HCEC 1CT (cell line): ENCODE results near the gene FAM168B.
A peak's percentile ranks its signal among the peaks of the same experiment; 100 is the strongest.
"Not testable (repeated sequence)": the region's sequence is repeated elsewhere in the genome, so short reads cannot be mapped to it uniquely, and the experiment has no call there.

Experiments used
- DNase-seq: peaks from one replicate; pipeline ENCODE4 v3.0.0-alpha.2; 2017

Gene FAM168B

DNA sequence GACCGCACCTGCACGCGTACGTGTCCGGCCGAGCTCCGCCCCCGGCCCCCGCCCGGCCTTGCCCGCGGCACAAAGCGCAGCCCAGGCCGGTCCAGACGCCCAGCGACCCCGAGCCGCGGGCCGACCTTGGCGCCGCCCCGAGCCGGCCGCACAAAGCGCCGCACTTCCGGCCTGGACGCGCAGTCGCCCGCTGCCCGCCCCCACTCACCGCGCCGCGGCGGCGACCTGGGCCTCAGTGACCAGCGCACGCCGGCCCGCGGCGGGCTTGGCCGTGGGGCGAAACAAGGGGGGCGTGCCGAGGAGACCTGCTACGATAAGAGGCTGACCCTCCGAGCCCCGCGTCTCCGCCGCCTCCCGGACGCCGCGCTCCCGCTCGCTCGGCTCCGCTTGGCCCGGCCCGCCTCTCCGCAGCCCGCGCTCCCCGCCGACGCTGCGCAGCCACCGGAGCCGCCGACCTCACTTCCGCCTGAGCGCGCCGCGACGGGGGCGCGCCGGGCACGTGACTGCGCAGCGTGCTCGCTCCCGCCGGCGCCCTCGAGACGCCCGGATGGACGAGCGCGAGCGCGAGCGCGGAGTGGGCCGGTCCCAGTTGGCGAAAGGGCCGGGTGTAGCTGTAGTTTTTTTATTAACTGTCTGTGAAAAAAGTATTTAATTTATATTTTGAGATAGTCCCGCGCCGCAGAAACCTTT, at the start of gene FAM168B:
Gene FAM168B (minus strand): TSS at position 455 of the 690 bp plus-strand sequence. CDS start 10,814 bp downstream, outside the sequence.
- DNase-seq: peak; percentile 89

GRCh38 chr2:131142849-131143248, 49.6 kb upstream of the FAM168B start:
- no peak for DNase-seq

- DNase-seq: no peak
Measured at GRCh38 chr2:131140581-131140980, 47.3 kb upstream of the FAM168B start.

- no peak for DNase-seq
Measured at GRCh38 chr2:131132729-131133128, 39.5 kb upstream of the FAM168B start.

DNA sequence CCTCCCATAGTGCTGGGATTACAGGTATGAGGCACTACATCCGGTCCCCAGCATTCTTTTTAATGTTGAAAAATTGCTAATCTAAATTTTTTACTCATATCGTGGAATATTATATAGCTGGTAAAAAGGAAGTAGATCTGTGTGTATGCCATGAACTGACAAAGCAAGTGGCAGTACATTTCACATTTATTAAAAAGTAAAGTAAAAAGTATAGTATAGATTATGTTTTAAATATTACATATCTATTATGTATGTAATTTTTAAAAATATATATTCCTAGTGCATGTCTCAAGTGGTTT, 37.0 kb upstream of the FAM168B start:
- no peak for DNase-seq

GRCh38 chr2:131127981-131128380, 34.7 kb upstream of the FAM168B start:
- no peak for DNase-seq

DNA sequence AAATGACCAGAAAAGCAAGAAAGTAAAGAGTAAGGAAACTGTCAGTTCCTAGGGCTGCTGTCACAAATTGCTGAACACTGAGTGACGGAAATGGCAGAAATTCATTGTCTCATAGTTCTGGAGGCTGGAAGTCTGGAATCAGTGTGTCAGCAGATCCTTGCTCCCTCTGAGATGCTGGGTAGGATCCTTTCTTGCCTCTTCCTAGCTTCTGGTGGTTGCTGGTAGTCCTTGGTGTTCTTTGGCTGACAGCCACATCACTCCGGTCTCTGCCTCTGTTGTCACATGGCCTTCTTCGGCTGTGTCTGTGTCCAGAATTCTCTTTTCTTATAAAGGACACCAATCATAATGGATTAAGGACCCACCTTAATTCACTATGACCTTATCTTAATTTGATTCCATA, 33.8 kb upstream of the FAM168B start:
- no peak for DNase-seq

DNA sequence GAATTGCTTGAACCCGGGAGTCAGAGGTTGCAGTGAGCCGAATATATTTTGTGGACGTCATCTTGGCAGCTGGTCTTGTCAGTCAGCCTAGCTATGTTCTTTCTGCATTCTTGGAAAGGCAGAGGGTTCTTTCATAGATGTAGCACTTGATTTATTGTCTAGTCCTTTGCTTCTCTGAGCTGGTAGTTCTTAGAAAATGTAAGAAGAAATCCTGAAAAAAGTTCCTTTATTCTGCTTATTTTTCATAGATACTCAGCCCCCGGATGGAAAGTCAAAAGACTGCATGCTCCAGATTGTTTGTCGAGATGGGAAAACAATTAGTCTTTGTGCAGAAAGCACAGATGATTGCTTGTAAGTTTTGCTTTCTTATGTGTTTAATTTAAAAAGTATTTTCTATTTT, 33.2 kb upstream of the FAM168B start:
- DNase-seq: no peak

GRCh38 chr2:131125195-131125757, 32.0 kb upstream of the FAM168B start:
- DNase-seq: no peak

- no peak for DNase-seq
Measured at GRCh38 chr2:131123192-131123591, 29.9 kb upstream of the FAM168B start.

GRCh38 chr2:131122496-131122895, 29.2 kb upstream of the FAM168B start:
- DNase-seq: no peak

DNA sequence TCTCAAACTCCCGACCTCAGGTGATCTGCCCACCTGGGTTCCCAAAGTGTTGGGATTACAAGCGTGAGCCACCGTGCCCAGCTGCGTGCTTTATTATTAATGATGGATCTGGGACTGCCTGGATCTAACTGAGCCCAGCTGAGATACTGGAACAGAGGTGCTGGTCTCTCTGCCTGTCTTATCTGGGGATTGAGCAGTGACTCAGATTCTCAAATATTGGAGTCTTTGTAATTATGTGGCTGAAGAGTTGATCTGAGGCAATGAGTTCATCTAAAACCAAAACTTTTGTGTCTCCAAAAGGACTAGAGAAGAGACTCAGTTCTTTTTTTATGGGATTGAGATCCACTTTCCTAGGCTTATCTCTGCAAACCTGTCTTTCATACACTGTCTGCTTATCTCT, 28.2 kb upstream of the FAM168B start:
- no peak for DNase-seq

- DNase-seq: no peak
Measured at GRCh38 chr2:131120815-131121317, 27.6 kb upstream of the FAM168B start.

GRCh38 chr2:131115752-131116151, 22.5 kb upstream of the FAM168B start:
- no peak for DNase-seq

DNA sequence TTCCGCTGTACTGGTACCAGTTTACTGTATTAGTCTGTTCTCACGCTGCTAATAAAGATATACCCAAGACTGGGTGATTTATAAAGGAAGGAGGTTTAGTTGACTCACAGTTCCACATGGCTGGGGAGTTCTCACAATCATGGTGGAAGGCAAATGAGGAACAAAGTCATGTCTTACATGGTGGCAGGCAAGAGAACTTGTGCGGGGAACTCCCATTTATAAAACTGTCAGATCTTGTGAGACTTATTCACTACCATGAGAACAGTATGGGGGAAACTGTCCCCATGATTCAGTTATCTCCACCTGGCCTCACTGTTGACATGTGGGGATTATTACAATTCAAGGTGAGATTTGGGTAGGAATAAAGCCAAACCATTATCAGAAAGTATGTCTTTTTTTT, 21.7 kb upstream of the FAM168B start:
- not testable (repeated sequence) for DNase-seq

- no peak for DNase-seq
Measured at GRCh38 chr2:131113566-131114227, 20.4 kb upstream of the FAM168B start.

- DNase-seq: peak; percentile 1
Measured at GRCh38 chr2:131112529-131112928, 19.3 kb upstream of the FAM168B start.

- peak; percentile 66 for DNase-seq
Measured at GRCh38 chr2:131105950-131106801, 12.9 kb upstream of the FAM168B start.

GRCh38 chr2:131105156-131105949, 12.1 kb upstream of the FAM168B start, which contains the start of gene PLEKHB2:
TSS of gene PLEKHB2 (plus strand) at chr2:131105336. CDS start at chr2:131120942, 15,606 bp downstream.
- peak; percentile 74 for DNase-seq

DNA sequence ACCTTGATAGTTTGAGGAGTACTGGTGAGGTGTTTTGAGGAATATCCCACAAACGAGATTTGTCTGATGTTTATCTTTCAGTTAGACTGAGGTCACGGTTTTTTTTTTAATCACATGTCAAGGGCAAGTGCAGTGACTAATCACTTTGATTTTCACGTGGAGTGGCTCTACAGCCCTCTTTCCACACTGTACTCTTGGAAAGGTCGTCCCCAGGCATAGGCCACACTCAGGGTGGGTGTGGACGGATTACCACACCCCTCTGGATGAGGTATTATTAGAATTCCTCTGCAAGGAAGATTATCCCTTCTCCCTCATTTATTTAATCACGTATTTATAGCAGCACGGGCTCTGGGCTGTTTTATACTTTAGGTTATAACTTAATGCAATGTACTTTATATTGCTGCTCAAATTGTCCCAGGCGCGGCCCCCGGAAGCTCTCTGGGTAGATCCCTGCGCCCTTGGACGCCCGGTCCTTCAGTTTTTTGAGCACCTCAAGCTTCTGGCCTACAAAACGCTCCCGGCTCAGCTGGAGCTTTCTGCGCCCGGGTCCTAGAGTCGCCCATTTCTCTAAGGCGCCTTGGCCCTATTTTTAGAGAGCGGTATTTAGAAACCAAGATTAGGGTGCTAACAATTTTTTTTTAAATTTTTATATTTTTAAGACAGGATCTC, 11.4 kb upstream of the FAM168B start:
- peak; percentile 85 for DNase-seq

GRCh38 chr2:131103165-131103564, 9.9 kb upstream of the FAM168B start:
- no peak for DNase-seq
